Measurements from ENCODE around the gene SLAMF7. TPM values are rescaled to one million over a fixed set of nuclear protein-coding genes. Genes with fewer than 3 reads are reported as not detected.

The SLAMF7 gene
- total and polyA plus RNA-seq, 2 donors (not counting 1 experiment from before 2014, with no cell fraction given) = not detected

- no peaks in the 10 kb centered on the region for H3K79me2 ChIP-seq (ENCODE audit: control insufficient read depth, insufficient read depth, low read length)
- H3K9ac ChIP-seq (ENCODE audit: insufficient read depth, low read length) = no peak overlapping the region
- no peak for TF ChIP-seq EZH2 (IDR thresholded peaks at IDR 0.05; ENCODE audit: low read length, missing control alignments)
- TF ChIP-seq, protein P1, sequence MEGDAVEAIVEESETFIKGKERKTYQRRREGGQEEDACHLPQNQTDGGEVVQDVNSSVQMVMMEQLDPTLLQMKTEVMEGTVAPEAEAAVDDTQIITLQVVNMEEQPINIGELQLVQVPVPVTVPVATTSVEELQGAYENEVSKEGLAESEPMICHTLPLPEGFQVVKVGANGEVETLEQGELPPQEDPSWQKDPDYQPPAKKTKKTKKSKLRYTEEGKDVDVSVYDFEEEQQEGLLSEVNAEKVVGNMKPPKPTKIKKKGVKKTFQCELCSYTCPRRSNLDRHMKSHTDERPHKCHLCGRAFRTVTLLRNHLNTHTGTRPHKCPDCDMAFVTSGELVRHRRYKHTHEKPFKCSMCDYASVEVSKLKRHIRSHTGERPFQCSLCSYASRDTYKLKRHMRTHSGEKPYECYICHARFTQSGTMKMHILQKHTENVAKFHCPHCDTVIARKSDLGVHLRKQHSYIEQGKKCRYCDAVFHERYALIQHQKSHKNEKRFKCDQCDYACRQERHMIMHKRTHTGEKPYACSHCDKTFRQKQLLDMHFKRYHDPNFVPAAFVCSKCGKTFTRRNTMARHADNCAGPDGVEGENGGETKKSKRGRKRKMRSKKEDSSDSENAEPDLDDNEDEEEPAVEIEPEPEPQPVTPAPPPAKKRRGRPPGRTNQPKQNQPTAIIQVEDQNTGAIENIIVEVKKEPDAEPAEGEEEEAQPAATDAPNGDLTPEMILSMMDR (conservative IDR thresholded peaks at IDR 0.05 in 1 of 2, IDR thresholded peaks at IDR 0.05 in 1 of 2; ENCODE audit: low read depth in 1 of 2, low read length in 2 of 2) = no peak
- no peak overlapping the region for H2AFZ ChIP-seq (ENCODE audit: low read length)
- H3K4me2 ChIP-seq (ENCODE audit: extremely low read depth, insufficient read depth, low read length) = no peak overlapping the region
- H3K4me1 ChIP-seq (ENCODE audit: control insufficient read depth, extremely low read depth, insufficient read depth, low read length) = no peaks in the 10 kb centered on the region
- no peaks in the 10 kb centered on the region for H3K36me3 ChIP-seq (ENCODE audit: control insufficient read depth, insufficient read depth, low read length)
- no peak for DNase-seq (ENCODE audit: low read depth in 2 of 2)
- no peaks in the 10 kb centered on the region for H3K27me3 ChIP-seq (ENCODE audit: control insufficient read depth, insufficient read depth, low read length)
- no peak overlapping the region for H3K27ac ChIP-seq (ENCODE audit: insufficient read depth, low read length)
- no peak overlapping the region for H3K4me3 ChIP-seq (replicated peaks in 1 of 4; ENCODE audit: control extremely low read depth in 1 of 4, insufficient read depth in 1 of 4, low read depth in 3 of 4, low read length in 4 of 4)
- no peaks in the 10 kb centered on the region for H4K20me1 ChIP-seq (ENCODE audit: control insufficient read depth, extremely low read depth, insufficient read depth, low read length)
- no peaks in the 10 kb centered on the region for H3K9me3 ChIP-seq (ENCODE audit: control insufficient read depth, insufficient read depth, low read depth, low read length)
Observed at GRCh38 chr1:160758521-160758920, 19.5 kb downstream of the SLAMF7 start.

- H3K4me2 ChIP-seq (ENCODE audit: extremely low read depth, insufficient read depth, low read length) = no peak overlapping the region
- no peak overlapping the region for H3K9ac ChIP-seq (ENCODE audit: insufficient read depth, low read length)
- no peaks in the 10 kb centered on the region for H3K9me3 ChIP-seq (ENCODE audit: control insufficient read depth, insufficient read depth, low read depth, low read length)
- H3K27me3 ChIP-seq (ENCODE audit: control insufficient read depth, insufficient read depth, low read length) = no peaks in the 10 kb centered on the region
- no peaks in the 10 kb centered on the region for H3K36me3 ChIP-seq (ENCODE audit: control insufficient read depth, insufficient read depth, low read length)
- no peak overlapping the region for H3K27ac ChIP-seq (ENCODE audit: insufficient read depth, low read length)
- H3K79me2 ChIP-seq (ENCODE audit: control insufficient read depth, insufficient read depth, low read length) = no peaks in the 10 kb centered on the region
- H4K20me1 ChIP-seq (ENCODE audit: control insufficient read depth, extremely low read depth, insufficient read depth, low read length) = no peaks in the 10 kb centered on the region
- no peak overlapping the region for H2AFZ ChIP-seq (ENCODE audit: low read length)
- DNase-seq (ENCODE audit: low read depth in 2 of 2) = no peak
- H3K4me3 ChIP-seq (replicated peaks in 1 of 4; ENCODE audit: control extremely low read depth in 1 of 4, insufficient read depth in 1 of 4, low read depth in 3 of 4, low read length in 4 of 4) = no peak overlapping the region
- TF ChIP-seq, protein P1 (conservative IDR thresholded peaks at IDR 0.05 in 1 of 2, IDR thresholded peaks at IDR 0.05 in 1 of 2; ENCODE audit: low read depth in 1 of 2, low read length in 2 of 2) = no peak
- TF ChIP-seq EZH2 (IDR thresholded peaks at IDR 0.05; ENCODE audit: low read length, missing control alignments) = no peak
- no peaks in the 10 kb centered on the region for H3K4me1 ChIP-seq (ENCODE audit: control insufficient read depth, extremely low read depth, insufficient read depth, low read length)
Observed at GRCh38 chr1:160759740-160760139, 20.7 kb downstream of the SLAMF7 start.

DNA sequence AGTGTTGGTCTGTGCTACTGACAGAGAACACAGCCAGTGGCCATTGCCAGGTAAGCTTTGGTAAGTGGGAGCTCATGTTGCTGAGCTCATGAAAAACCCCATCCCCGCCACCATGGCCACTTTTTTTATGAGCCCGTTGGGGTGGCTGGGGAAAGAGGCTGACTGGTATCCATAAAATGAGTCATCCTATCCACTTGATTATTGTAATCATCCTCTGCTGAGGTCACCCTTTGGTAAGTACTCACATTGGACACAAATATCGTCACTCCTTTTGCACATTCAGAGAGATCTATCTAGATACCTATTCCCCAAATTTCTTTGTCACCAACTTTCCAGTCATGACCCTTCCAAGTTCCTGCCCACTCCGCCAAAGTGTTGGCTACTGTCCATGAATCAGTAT is 22.0 kb downstream of the SLAMF7 start:
- no peak for DNase-seq (ENCODE audit: low read depth in 2 of 2)
- no peaks in the 10 kb centered on the region for H3K4me1 ChIP-seq (ENCODE audit: control insufficient read depth, extremely low read depth, insufficient read depth, low read length)
- TF ChIP-seq EZH2 (IDR thresholded peaks at IDR 0.05; ENCODE audit: low read length, missing control alignments) = no peak
- TF ChIP-seq, protein P1 (conservative IDR thresholded peaks at IDR 0.05 in 1 of 2, IDR thresholded peaks at IDR 0.05 in 1 of 2; ENCODE audit: low read depth in 1 of 2, low read length in 2 of 2) = no peak
- no peak overlapping the region for H3K27ac ChIP-seq (ENCODE audit: insufficient read depth, low read length)
- no peaks in the 10 kb centered on the region for H3K79me2 ChIP-seq (ENCODE audit: control insufficient read depth, insufficient read depth, low read length)
- H3K9ac ChIP-seq (ENCODE audit: insufficient read depth, low read length) = no peak overlapping the region
- no peaks in the 10 kb centered on the region for H4K20me1 ChIP-seq (ENCODE audit: control insufficient read depth, extremely low read depth, insufficient read depth, low read length)
- H3K9me3 ChIP-seq (ENCODE audit: control insufficient read depth, insufficient read depth, low read depth, low read length) = no peaks in the 10 kb centered on the region
- H2AFZ ChIP-seq (ENCODE audit: low read length) = no peak overlapping the region
- no peak overlapping the region for H3K4me2 ChIP-seq (ENCODE audit: extremely low read depth, insufficient read depth, low read length)
- no peak overlapping the region for H3K4me3 ChIP-seq (replicated peaks in 1 of 4; ENCODE audit: control extremely low read depth in 1 of 4, insufficient read depth in 1 of 4, low read depth in 3 of 4, low read length in 4 of 4)
- no peaks in the 10 kb centered on the region for H3K36me3 ChIP-seq (ENCODE audit: control insufficient read depth, insufficient read depth, low read length)
- H3K27me3 ChIP-seq (ENCODE audit: control insufficient read depth, insufficient read depth, low read length) = no peaks in the 10 kb centered on the region

Measured in fibroblast of lung (primary cell).